ENCODE results near the gene SIX1.

Gene SIX1

GRCh38 chr14:60648934-60649874 is at the start of gene SIX1:
Gene SIX1 (minus strand): TSS chr14:60649477. CDS start chr14:60649189, 288 bp downstream.
- peak; percentile 92 for DNase-seq

GRCh38 chr14:60695327-60695726 is 46.0 kb upstream of the SIX1 start:
- DNase-seq, result no peak

GRCh38 chr14:60691383-60692113 is 42.3 kb upstream of the SIX1 start:
- DNase-seq, result no peak

- no peak for DNase-seq
Measured at GRCh38 chr14:60686865-60687264, 37.6 kb upstream of the SIX1 start.

GRCh38 chr14:60684203-60684602 is 34.9 kb upstream of the SIX1 start:
- no peak for DNase-seq

GRCh38 chr14:60681271-60681670 is 32.0 kb upstream of the SIX1 start:
- DNase-seq, result no peak

- peak; percentile 73 for DNase-seq
Measured at GRCh38 chr14:60680511-60680910, 31.2 kb upstream of the SIX1 start.

GRCh38 chr14:60679566-60680258 is 30.4 kb upstream of the SIX1 start:
- DNase-seq, result peak; percentile 79

- DNase-seq, result no peak
Measured at GRCh38 chr14:60677701-60678100, 28.4 kb upstream of the SIX1 start.

- no peak for DNase-seq
Measured at GRCh38 chr14:60670989-60671388, 21.7 kb upstream of the SIX1 start.

- DNase-seq, result no peak
Measured at GRCh38 chr14:60668431-60669112, 19.3 kb upstream of the SIX1 start.

GRCh38 chr14:60665177-60665550 is 15.9 kb upstream of the SIX1 start:
- DNase-seq, result no peak

- DNase-seq, result no peak
Measured at GRCh38 chr14:60662982-60663381, 13.7 kb upstream of the SIX1 start.

GRCh38 chr14:60661721-60662120 is 12.4 kb upstream of the SIX1 start:
- no peak for DNase-seq

GRCh38 chr14:60658909-60659585 is 9.8 kb upstream of the SIX1 start:
- peak; percentile 66 for DNase-seq

GRCh38 chr14:60658211-60658690 is 9.0 kb upstream of the SIX1 start:
- DNase-seq, result peak; percentile 37

GRCh38 chr14:60657456-60658210 is 8.4 kb upstream of the SIX1 start:
- DNase-seq, result peak; percentile 67

GRCh38 chr14:60656686-60657455 is 7.6 kb upstream of the SIX1 start:
- DNase-seq, result peak; percentile 85

GRCh38 chr14:60655898-60656685 is 6.8 kb upstream of the SIX1 start:
- peak; percentile 66 for DNase-seq

Data from DMS79 (cell line).